OCI-LY1 (cell line): ENCODE results near the gene TMEM179B.

Experiments used
- H2AFZ ChIP-seq: fragments of 200-600 bp; sonication (generic), shearing (Covaris generic); 2 replicates; pipeline ENCODE4 v1.6.0; 2014; ENCODE audit warnings: antibody characterized with exemption, mild to moderate bottlenecking, low read length
- H3F3A ChIP-seq: fragments of 200-600 bp; sonication (generic), shearing (Covaris generic); 2 replicates; pipeline ENCODE4 v1.6.0; 2014; ENCODE audit warnings: mild to moderate bottlenecking, antibody characterized with exemption, low read length, moderate library complexity; ENCODE audit not compliant: insufficient read depth
- H3K27ac ChIP-seq: fragments of 200-600 bp; sonication (generic); 2 replicates; pipeline ENCODE4 v1.5.1; 2014; ENCODE audit warnings: low read length, mixed run types, mild to moderate bottlenecking, low read depth; ENCODE audit not compliant: poor library complexity, severe bottlenecking
- H3K27me3 ChIP-seq: fragments of 200-600 bp; sonication (generic); 2 replicates; pipeline ENCODE4 v1.6.0; 2014; ENCODE audit warnings: antibody characterized with exemption, mild to moderate bottlenecking, low read length, moderate library complexity; ENCODE audit not compliant: insufficient read depth
- H3K36me3 ChIP-seq: fragments of 200-600 bp; sonication (generic); 2 replicates; pipeline ENCODE4 v1.6.1; 2014; ENCODE audit warnings: mild to moderate bottlenecking, antibody characterized with exemption, low read length, moderate library complexity, mixed read lengths; ENCODE audit not compliant: insufficient read depth
- H3K4me1 ChIP-seq: fragments of 200-600 bp; sonication (generic); 2 replicates; pipeline ENCODE4 v1.5.1; 2014; ENCODE audit warnings: mild to moderate bottlenecking, low read length, moderate library complexity; ENCODE audit not compliant: insufficient read depth, severe bottlenecking
- H3K4me2 ChIP-seq: fragments of 200-600 bp; sonication (generic), shearing (Covaris generic); 2 replicates; pipeline ENCODE4 v1.6.1; 2014; ENCODE audit warnings: low read length
- H3K4me3 ChIP-seq: fragments of 200-600 bp; sonication (generic); 2 replicates; pipeline ENCODE4 v1.5.1; 2014; ENCODE audit warnings: low read length, low read depth, mild to moderate bottlenecking, mixed read lengths; ENCODE audit not compliant: poor library complexity, severe bottlenecking
- H3K79me2 ChIP-seq: fragments of 200-600 bp; shearing (Covaris generic); 2 replicates; pipeline ENCODE4 v1.6.1; 2016; ENCODE audit warnings: mixed run types, low read length, mixed read lengths; ENCODE audit not compliant: insufficient read depth
- H3K9ac ChIP-seq: fragments of 200-600 bp; sonication (generic), shearing (Covaris generic); 2 replicates; pipeline ENCODE4 v1.6.1; 2014; ENCODE audit warnings: mild to moderate bottlenecking, low read length, mixed read lengths
- H3K9me2 ChIP-seq: fragments of 200-600 bp; sonication (generic), shearing (Covaris generic); 2 replicates; pipeline ENCODE4 v1.6.1; 2014; ENCODE audit warnings: low read depth, mild to moderate bottlenecking, low read length, mixed read lengths
- H3K9me3 ChIP-seq: fragments of 200-600 bp; shearing (Covaris generic); 2 replicates; pipeline ENCODE4 v1.6.1; 2014; ENCODE audit warnings: low read length, mixed read lengths
- H4K20me1 ChIP-seq: fragments of 200-600 bp; sonication (generic), shearing (Covaris generic); 2 replicates; pipeline ENCODE4 v1.6.0; 2016; ENCODE audit warnings: mild to moderate bottlenecking, low read length; ENCODE audit not compliant: insufficient read depth
- EZH2 ChIP-seq: fragments of 200-600 bp; sonication (generic), shearing (Covaris generic); IDR thresholded peaks from 2 replicates; pipeline ENCODE4 v1.8.0; 2017; ENCODE audit warnings: borderline replicate concordance, mixed run types, mild to moderate bottlenecking, antibody characterized with exemption, low read length, moderate library complexity, mixed read lengths
- TF ChIP-seq, protein P1 (sequence below): fragments of 200-600 bp; sonication (generic), shearing (Covaris generic); IDR thresholded peaks from 2 replicates; pipeline ENCODE4 v1.5.1; 2017; ENCODE audit warnings: mild to moderate bottlenecking, antibody characterized with exemption, low read length, moderate library complexity, mixed read lengths

The TMEM179B gene

DNA sequence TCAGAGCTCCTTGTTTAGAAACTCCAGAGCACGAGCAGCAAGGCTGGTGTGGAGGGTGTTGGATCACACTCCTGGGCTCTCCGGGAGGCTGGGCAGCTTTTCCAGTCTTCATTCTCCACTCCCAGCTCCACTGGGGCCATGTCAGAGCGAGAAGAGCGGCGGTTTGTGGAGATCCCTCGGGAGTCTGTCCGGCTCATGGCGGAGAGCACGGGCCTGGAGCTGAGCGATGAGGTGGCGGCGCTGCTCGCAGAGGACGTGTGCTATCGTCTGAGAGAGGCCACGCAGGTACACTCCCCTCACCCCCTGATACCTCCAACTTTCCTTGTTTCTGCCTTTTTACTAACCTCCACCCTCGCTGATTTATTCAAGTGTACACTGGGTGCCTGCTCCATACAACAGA, 11.6 kb upstream of the TMEM179B start:
- H3K4me1 ChIP-seq = peaks cover 16% of the 10 kb centered on the region
- no peak overlapping the region for H3K4me3 ChIP-seq
- no peak overlapping the region for H2AFZ ChIP-seq
- no peaks in the 10 kb centered on the region for H4K20me1 ChIP-seq
- peaks cover 14% of the 10 kb centered on the region; the same call in 1 of the 2 replicates for H3K36me3 ChIP-seq
- no peaks in the 10 kb centered on the region for H3K9me3 ChIP-seq
- H3K4me2 ChIP-seq = no peak overlapping the region
- H3K79me2 ChIP-seq = no peaks in the 10 kb centered on the region
- no peaks in the 10 kb centered on the region for H3K27me3 ChIP-seq
- no peak overlapping the region for H3K27ac ChIP-seq
- H3K9ac ChIP-seq = no peak overlapping the region
- TF ChIP-seq, protein P1, sequence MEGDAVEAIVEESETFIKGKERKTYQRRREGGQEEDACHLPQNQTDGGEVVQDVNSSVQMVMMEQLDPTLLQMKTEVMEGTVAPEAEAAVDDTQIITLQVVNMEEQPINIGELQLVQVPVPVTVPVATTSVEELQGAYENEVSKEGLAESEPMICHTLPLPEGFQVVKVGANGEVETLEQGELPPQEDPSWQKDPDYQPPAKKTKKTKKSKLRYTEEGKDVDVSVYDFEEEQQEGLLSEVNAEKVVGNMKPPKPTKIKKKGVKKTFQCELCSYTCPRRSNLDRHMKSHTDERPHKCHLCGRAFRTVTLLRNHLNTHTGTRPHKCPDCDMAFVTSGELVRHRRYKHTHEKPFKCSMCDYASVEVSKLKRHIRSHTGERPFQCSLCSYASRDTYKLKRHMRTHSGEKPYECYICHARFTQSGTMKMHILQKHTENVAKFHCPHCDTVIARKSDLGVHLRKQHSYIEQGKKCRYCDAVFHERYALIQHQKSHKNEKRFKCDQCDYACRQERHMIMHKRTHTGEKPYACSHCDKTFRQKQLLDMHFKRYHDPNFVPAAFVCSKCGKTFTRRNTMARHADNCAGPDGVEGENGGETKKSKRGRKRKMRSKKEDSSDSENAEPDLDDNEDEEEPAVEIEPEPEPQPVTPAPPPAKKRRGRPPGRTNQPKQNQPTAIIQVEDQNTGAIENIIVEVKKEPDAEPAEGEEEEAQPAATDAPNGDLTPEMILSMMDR = no peak
- TF ChIP-seq EZH2 = no peak
- no peaks in the 10 kb centered on the region for H3K9me2 ChIP-seq
- no peaks in the 10 kb centered on the region for H3F3A ChIP-seq

DNA sequence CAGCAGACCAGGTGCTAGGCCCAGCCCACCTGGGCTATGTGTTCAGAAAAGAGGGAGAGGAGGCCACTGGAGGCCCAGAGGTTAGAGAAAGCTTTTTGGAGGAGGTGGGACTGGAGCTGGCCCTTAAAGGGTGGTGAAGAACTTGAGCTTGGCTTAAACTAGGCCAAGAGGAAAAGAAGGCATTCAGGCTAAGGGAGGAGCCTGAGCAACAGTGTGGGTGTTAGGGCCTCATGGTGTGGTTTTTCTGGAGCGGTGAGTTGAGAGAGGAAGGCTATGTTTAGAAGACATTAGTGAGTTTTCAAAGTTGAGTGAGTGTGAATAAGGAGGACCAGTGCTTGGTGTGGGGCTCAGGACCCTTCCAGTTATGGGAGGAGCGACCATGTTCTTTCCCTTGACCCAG, 9.8 kb upstream of the TMEM179B start:
- Histone ChIP-seq H3K4me1 (peaks cover 3% of the 10 kb centered on the region), H3K4me3 (no peak overlapping the region), H3K36me3 (peaks cover 22% of the 10 kb centered on the region; the same call in 1 of the 2 replicates), H3K27ac (no peak overlapping the region), H2AFZ (no peak overlapping the region), H3K4me2 (no peak overlapping the region), H3K9me2 (no peaks in the 10 kb centered on the region), H3K79me2 (no peaks in the 10 kb centered on the region), H3K27me3 (no peaks in the 10 kb centered on the region), H3K9ac (no peak overlapping the region), H3F3A (no peaks in the 10 kb centered on the region), H3K9me3 (no peaks in the 10 kb centered on the region), H4K20me1 (no peaks in the 10 kb centered on the region)
- TF ChIP-seq EZH2 = no peak
- TF ChIP-seq, protein P1 = no peak

DNA sequence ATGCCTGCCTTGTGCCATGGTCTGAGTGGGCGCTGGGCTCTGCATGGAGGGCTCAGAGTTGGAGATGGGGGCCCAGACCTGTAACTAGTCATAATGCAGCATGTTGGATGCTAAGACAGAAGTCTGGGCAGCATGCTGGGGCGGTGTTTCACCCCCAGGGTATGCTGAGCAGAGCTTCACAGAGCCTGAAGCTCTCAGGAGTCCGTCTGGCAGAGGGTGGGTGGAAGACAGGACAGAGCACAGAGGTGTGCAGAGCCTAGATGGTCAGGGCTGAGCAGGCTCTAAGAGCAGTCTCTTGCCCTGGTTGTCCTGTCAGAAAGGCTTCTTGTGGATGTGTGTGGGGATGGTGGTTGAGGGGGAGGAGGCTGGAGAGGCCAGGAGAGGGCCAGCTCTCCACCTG, 8.8 kb upstream of the TMEM179B start:
- H3K79me2 ChIP-seq = no peaks in the 10 kb centered on the region
- H3F3A ChIP-seq = no peaks in the 10 kb centered on the region
- TF ChIP-seq, protein P1 = no peak
- TF ChIP-seq EZH2 = no peak
- no peaks in the 10 kb centered on the region for H3K27me3 ChIP-seq
- H3K4me1 ChIP-seq = no peaks in the 10 kb centered on the region
- H2AFZ ChIP-seq = no peak overlapping the region
- no peak overlapping the region for H3K9ac ChIP-seq
- H3K36me3 ChIP-seq = peaks cover 28% of the 10 kb centered on the region; the same call in 1 of the 2 replicates
- H3K4me2 ChIP-seq = no peak overlapping the region
- no peaks in the 10 kb centered on the region for H3K9me3 ChIP-seq
- no peaks in the 10 kb centered on the region for H4K20me1 ChIP-seq
- no peak overlapping the region for H3K27ac ChIP-seq
- no peak overlapping the region for H3K4me3 ChIP-seq
- H3K9me2 ChIP-seq = no peaks in the 10 kb centered on the region
